NB4 (cell line): Measurements from ENCODE around the gene WBP1.

Experiments used
- CTCF ChIP-seq: IDR thresholded peaks from one replicate; pipeline ENCODE4 v1.5.1; 2012; ENCODE audit warnings: low read depth, low read length
- MAX ChIP-seq: IDR thresholded peaks from 2 replicates; pipeline ENCODE4 v1.6.1; 2011; ENCODE audit warnings: low read depth, low read length
- MYC ChIP-seq: IDR thresholded peaks from 2 replicates; pipeline ENCODE4 v1.6.1; 2011; ENCODE audit warnings: low read depth, low read length
- POLR2A ChIP-seq: IDR thresholded peaks from 2 replicates; pipeline ENCODE4 v1.6.1; 2011; ENCODE audit warnings: mild to moderate bottlenecking; ENCODE audit not compliant: insufficient read length; ENCODE audit errors: extremely low read depth

- TF ChIP-seq CTCF (peak; percentile 14), POLR2A (no peak), MAX (0 out of 2 replicates have a peak, but pooled peaks have one; percentile 13), MYC (no peak)
Observed at GRCh38 chr2:74502720-74503505, 44.7 kb downstream of the WBP1 start.
